Caki2 (cell line): ENCODE results near the gene CYP27A1. TPM values are rescaled to one million over a fixed set of nuclear protein-coding genes. Genes with fewer than 3 reads are reported as not detected.
"Not testable (repeated sequence)": the region's sequence is repeated elsewhere in the genome, so short reads cannot be mapped to it uniquely, and the experiment has no call there.

Source experiments
- DNase-seq: peaks from one replicate; pipeline ENCODE4 v3.0.0-alpha.2; 2015; ENCODE audit warnings: low read depth
- in situ Hi-C: cut with HindIII; loops from 2 replicates; pipeline ENCODE4 v1.10.0; 2016; ENCODE audit warnings: low sequenced_read_pairs, low pct_unique_long_range_greater_than_20kb, mixed read lengths
- total RNA-seq: library from RNA; depleted of rRNA; stranded (reverse); fragments of >200 nt; shearing (Covaris generic); gene quantifications from 2 replicates; pipeline ENCODE4 v1.2.3, GENCODE V29; 2014; ENCODE audit warnings: low replicate concordance

Gene CYP27A1
- total RNA-seq, 1 experiment from 2014 or later, result not detected

DNA sequence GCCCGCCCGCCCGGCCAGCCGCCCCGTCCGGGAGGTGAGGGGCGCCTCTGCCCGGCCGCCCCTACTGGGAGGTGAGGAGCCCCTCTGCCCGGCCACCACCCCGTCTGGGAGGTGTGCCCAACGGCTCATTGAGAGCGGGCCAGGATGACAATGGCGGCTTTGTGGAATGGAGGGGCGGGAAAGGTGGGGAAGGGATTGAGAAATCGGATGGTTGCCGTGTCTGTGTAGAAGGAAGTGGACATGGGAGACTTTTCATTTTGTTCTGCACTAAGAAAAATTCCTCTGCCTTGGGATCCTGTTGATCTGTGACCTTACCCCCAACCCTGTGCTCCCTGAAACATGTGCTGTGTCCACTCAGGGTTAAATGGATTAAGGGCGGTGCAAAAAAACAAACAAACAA lies 65.0 kb downstream of the CYP27A1 start:
- DNase-seq, in situ Hi-C loops: not testable (repeated sequence)

DNA sequence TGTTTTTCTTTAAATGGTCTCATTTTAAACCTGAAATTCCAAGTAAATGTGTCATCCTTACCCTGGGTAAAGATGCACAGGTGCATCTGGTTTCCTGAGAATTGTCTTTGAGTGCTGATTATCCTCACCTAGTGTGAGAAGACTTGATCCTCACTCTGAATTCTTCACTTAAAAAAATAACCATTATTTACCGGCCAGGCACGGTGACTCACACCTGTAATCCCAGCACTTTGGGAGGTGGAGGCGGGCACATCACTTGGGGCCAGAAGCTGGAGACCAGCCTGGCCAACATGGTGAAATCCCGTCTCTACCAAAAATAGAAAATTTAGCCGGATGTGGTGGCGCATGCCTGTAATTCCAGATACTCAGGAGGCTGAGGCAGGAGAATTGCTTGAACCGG lies 67.8 kb downstream of the CYP27A1 start:
- DNase-seq, result no peak
- in situ Hi-C loops, result no loop called here

DNA sequence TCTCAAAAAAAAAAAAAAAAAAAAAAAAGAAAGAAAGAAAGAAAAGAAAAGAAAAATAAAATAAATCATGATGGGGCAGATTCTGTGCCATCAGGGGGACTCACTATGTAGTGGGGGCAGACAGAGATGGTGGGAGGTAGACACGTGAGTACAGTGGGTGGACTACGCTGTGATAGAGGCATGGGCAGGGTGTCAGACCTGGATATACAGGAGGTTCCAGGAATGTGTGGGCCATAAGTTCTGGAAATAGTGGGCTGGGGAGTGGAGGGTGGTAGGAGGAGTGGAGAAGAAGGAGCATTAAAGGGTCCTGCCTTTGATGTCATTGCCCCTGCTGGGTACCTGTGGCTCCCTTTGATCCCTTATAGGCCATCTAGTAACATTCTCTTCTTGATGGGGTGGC lies 68.8 kb downstream of the CYP27A1 start:
- in situ Hi-C loops, result no loop called here
- no peak for DNase-seq

DNA sequence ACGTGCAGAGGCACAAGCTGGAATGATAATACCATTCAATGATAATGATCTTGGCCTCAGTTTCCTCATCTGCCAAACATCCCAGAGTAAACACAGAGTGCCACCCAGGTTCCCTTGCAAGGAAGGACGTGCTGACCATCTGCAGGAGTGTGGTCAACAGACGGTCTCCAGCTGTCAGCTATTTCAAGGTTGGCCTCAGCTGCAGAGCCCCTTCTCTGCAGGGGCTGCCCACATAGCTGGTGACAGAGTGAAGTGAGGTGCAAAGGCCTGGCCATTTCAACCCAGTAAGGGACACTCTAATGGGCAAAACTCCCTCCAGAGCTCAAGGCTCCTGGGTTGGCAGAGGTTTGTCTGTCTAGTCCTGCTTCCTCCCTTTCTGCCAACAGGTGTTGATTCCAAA lies 69.3 kb downstream of the CYP27A1 start:
- in situ Hi-C loops, result no loop called here
- no peak for DNase-seq

DNA sequence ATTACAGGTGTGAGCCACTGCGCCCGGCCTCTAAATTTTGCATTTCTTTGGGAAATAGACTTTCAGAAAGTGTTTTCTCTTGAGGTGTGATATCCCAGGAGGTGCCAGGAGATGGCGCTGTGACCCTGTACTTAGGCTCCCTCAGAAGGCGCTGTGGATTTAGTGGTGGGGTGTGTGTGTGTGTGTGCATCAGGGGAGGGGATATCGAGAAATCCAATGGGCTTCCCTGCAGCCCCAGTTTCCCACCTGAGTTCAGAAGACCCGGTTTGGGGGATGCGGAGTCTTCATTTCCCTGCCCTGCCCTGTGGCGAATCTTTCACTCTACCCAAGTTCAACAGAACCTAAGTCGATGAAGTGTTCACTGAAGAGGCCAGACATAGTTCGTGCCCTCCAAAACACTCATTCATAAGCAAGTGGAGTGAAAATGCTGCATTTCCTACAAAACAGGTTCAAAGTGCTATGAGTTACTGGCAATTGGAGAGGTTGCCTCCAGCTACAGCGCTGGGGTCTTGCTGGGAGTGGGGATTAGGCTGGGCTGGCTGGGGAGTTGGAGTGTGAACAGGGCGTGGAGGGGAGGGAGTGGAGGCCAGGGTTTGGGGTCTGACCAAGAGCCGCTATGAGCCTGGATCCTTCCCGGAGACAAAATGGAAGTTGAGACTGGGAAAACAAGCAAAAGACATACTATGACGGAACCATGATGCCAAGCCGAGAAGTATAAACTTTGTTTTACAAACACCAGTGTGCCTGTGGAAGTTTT lies 71.1 kb downstream of the CYP27A1 start:
- in situ Hi-C loops, result no loop called here
- DNase-seq, result peak; percentile 54

DNA sequence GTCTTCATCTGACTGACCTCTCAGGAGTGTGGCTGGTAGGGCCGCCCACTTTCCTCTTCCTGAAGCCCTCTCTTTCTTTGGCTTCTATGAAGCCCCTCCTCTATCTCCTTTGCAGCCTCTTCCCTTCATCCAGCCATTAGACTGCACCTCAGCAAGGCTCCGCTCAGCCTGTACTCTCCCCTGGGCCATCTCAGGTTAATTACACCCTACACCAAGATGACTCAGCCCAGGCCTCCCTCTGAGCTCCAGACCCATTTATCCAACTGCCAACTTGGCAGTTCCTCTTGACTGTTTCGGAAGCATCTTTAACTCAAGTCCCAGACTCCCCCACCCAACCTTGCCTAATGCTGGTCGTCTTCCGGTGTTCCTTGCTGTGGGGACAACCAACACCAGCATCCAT lies 71.8 kb downstream of the CYP27A1 start:
- DNase-seq, result peak; percentile 68
- in situ Hi-C loops, result no loop called here

DNA sequence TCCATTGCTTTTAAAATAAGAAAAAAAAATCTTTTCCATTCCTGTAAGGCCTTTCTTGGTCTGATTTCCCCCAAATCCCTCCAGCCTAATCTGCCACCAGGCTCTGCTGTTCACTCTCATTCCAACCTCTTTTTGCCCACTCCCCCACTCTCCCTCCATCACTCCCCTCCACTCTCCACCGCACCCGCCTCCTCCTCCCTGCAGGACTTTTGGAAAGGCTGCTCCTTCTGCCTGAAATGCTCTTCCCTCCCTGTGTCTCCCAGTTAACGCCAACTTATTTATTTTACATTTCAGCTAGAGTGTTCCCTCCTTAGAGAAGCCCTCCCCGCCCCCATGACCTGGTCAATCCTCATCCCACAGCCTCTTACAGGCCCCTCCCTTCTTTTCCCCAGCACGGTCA lies 72.9 kb downstream of the CYP27A1 start:
- no peak for DNase-seq
- in situ Hi-C loops, result no loop called here

DNA sequence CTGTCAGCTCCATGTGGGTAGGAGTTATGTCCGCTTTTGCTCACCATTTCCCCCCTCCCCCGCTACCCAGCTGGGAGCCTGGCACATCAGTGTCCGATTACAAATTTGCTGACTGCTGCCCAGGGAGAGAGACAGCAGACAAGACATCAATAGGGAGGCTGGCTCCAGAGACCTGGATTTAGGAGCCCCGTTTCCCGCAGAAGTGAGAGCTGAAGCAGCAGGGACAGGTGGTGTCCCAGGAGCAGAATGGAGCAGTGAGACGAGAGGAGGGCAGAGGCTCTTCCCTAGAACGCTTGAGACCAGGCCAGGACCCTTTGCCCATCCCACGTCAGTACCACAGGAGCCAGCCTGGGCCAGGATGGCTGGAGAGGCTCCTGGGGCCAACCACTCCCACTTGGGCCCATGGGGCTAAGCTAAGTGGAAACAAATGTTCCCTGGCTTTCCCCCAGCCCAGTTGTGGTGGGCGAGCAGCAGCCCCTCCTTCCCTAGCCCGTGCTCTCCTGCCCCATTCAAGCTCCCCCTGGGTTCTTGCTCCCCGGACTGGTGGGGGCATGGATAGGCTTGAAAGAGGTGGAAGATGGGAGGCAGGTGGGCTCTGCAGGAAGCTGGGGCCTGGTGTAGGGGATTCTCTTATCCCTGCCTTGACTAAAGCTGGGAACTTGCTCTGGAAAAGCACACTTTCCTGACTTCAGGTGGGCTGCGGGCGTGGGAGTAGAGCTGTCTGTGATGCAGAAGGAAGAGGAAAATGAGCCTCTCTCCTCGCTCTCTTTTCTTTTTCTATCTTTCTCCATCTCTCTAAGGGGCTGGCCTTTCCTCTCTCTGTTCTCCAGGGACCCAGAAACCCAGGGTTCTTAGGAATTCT lies 73.6 kb downstream of the CYP27A1 start:
- DNase-seq, result no peak
- in situ Hi-C loops, result no loop called here

DNA sequence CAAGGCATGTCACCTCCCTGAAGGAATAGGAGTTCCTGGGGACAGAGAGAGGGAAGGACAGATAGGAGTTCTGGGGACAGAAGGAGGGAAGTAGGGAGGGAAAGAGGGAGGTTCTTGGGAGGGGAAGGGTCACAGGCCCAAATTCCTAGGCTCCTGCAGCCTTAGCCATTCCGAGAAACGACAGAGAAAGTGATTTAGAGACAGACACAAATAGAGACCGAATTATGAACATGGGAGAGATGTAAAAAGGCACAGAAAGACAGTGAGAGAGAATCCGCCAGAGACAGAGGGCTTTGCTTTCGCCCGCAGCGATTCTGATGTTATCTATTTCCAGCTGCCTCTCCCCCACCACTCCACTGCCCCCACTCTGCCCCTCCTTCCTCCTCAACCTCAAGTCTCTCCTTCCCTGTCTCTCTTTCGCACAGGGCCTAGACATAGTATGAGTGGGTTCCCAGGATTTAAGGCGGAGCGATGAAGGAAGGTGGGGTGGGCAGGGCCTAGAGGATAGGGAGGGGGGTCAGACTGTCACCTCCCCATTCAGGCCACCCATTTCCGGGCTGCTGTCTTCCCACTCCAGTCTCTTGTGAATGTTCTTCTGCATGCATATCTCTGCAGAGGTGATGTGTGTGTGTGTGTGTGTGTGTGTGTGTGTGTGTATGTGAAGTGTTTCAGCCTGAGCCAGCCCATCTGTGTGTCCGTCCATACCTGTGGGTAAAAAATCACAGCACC lies 74.4 kb downstream of the CYP27A1 start:
- in situ Hi-C loops, result no loop called here
- DNase-seq, result no peak

DNA sequence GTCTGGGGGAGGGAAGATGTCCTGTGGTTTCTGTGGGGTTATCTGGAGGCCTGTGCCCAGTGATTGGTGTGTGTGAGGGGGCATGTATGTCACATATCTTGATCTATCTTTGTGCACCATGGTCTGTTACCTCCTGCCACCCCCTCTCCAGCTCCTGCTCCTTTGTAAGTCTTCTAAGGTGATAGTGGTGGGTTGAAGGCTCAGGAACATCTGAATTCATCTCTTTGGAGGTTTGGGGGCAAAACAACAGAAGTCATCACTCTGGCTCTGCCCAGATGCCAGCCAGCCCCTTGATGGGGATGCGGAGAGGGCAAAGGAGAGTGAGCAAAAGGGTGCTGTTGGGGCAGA lies 74.9 kb downstream of the CYP27A1 start:
- in situ Hi-C loops, result no loop called here
- no peak for DNase-seq

DNA sequence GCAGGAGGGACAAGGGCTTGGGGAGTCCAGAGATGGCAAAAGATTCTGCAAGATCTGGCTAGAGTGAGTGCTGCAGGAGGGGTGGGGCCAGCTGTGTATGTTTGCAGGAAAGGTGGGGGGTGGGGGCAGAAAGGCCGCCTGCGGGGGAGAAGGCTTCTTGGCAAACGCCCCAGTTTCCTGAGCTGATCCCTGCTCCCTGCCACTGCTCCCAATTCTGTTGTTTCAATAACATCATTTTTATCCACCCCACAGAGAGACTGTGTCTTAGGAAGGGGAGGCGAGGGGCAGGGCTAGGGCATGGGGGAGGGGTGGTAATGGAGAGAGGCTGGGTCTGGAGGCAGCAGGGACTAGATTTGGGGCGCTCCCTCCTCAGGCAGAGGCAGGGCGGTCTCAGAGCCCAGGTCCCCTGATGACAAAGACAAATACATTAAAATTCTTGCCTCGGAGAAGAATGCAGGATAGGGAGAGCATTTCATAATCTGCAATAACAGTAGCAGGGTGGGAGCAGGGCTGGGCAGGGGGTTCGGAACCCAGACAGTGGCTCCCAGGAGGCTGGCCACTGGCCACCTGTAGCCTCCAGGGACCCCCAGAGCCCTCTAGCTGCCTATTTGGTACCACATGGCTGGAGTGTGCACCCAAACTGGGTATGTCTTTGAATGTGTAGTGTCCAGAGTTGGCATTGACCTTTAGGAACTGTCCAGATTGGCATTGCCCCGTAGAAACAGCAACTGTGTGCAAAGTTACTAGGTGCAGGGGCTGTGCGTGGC lies 75.6 kb downstream of the CYP27A1 start:
- in situ Hi-C loops, result no loop called here
- no peak for DNase-seq

DNA sequence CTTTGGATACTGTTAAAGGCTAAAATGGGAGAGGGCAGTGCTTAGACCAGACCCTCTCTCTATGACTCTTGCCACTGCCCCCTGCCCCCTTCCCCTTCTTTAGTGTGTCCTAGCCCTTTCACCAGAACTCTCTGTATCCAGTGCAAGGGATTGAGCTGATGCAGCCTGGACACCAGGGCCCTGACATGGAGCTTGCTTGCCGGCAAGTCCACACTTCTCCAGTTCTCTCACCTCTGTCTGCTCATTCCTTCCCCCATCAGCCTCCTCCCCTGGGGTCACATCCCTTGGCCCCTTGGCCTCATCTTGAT lies 76.1 kb downstream of the CYP27A1 start:
- in situ Hi-C loops, result no loop called here
- no peak for DNase-seq

DNA sequence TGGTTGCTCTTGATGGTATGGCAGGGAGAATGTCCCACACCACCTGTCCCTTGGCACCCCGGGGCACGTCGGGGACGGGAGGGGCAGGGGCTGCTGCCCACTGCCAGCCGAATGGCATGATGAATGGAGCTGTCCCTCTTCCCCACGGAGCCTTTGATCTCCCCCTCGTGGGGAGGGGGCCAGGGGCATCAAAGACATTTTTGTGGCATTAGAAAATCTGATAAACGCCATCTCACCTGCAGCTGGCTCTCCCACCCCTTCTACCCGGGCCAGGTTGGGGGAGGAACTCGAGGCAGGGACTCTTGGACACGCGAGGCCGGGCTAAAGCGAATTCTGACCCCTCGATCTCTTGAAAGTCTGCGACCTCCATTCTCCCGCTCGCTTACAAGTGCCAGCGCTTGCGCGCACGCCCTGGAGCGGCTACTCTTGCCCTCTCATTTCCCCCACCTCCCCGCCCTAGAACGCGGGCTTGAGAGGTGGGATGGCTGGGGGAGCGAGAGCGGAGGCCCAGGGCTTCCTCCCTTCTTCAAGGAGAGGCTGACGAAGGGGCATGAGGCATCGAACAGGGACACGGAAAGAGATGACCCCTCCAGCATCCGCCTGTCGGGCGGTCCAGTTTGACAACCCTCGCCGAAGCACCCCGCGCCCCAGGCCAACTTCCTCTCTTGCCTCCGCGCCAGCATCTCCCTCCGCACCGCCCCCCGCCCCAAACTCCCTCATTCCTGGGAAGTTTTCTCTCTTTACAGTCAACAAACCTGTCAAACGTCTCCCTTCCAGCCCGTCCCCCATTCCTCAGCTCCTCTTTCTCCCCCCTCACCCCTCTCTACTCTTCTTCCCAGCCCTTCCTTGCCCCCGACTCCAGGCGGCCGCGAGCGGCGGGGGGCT lies 77.0 kb downstream of the CYP27A1 start:
- no peak for DNase-seq
- in situ Hi-C loops, result no loop called here

DNA sequence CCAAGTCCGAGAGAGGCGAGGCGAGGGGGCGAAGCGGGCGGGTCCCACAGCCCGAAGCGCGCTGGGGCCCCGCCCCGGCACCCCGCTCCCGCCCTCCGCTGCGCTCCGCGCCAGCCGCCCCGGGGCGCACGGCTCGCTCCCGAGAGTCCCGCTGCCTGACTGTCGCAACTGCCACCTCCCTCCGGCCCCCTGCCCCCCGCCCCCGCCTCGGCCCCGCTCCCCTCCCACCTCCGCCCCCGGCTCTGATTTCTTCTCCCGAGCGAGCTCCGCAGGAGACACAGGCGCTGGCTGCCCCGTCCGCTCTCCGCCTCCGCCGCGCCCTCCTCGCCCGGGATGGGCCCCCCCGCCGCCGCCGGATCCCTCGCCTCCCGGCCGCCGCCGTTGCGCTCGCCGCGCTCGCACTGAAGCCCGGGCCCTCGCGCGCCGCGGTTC lies 77.6 kb downstream of the CYP27A1 start, which contains the start of gene WNT6:
TSS of gene WNT6 (plus strand) at position 250 of the 432 bp plus-strand sequence. CDS start 233 bp downstream, outside the sequence.
- in situ Hi-C loops, result no loop called here

DNA sequence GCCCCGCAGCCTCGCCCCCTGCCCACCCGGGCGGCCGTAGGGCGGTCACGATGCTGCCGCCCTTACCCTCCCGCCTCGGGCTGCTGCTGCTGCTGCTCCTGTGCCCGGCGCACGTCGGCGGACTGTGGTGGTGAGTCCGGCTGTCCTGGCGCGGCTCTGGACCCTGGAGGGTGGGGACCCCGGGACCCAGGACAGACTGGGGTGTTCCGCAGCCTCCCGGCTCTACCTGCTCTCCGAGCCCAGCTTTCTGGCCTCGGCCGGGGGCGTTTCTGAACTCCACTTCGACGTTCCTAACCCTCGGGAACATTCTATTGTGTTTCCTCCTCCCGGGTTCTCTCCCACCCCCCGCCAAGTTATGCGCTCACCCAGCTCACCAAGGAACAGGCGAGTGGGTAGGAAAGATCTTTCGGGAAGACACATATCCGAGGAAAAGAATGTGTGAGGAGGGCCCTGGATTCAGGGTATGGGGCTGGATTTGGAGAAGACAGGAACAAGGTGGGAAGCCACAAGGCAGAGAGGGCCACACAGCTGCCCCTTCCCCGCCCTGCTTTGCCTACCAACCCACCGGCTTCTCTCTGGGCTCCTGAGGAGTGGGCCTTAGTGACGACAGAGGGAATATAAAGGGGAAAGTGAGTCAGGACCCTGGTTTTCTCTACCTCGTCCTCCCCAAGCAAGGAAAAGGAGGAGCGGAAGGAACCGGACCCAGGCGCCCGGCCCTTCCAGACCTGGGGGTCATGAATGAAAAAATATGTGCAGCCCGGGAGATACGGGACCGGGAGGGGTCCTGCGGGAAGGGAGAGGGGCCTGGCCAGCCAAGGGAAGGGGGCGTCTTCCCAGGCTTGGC lies 78.3 kb downstream of the CYP27A1 start:
- no peak for DNase-seq
- in situ Hi-C loops, result no loop called here

More for the DNA sequence above, 77.6 kb downstream of the CYP27A1 start, which contains the start of gene WNT6:
- no peak for DNase-seq

DNA sequence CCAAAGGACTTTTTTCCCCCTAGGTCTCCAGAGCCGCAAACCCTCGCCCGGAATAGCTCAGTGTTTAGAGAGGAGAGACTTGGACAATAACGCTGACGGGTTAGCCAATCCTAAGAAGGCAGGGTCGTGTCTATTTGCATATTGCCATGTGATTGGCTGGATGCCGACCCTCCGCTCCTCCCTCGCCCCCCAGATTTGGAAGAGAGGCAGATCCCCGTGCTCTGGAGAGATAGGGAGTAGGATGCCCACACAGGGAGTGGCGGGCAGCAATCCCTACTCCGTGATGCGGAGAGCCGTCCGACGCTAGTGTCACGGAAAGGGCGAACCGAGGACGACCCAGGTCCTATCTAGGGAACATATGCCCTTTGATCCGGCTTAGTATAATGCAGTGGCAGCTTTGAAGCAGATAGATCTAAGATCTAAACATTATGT lies 79.0 kb downstream of the CYP27A1 start:
- in situ Hi-C loops, result no loop called here
- peak; percentile 93 for DNase-seq
